ENCODE results near the gene MPPED2. TPM values are rescaled to one million over a fixed set of nuclear protein-coding genes. Genes with fewer than 3 reads are reported as not detected.

The MPPED2 gene
- total RNA-seq, 1 experiment from 2014 or later, result 3.7 TPM

- in situ Hi-C loops (cut with HindIII; ENCODE audit: low pct_unique_long_range_greater_than_20kb, low sequenced_read_pairs), result no loop called here
- no peak for DNase-seq (ENCODE audit: low read depth, low spot score)
Measured at GRCh38 chr11:30370164-30370563, 216.0 kb downstream of the MPPED2 start.

- in situ Hi-C loops (cut with HindIII; ENCODE audit: low pct_unique_long_range_greater_than_20kb, low sequenced_read_pairs), result no loop called here
- no peak for DNase-seq (ENCODE audit: low read depth, low spot score)
Measured at GRCh38 chr11:30368394-30368793, 217.8 kb downstream of the MPPED2 start.

- in situ Hi-C loops (cut with HindIII; ENCODE audit: low pct_unique_long_range_greater_than_20kb, low sequenced_read_pairs), result no loop called here
- DNase-seq (ENCODE audit: low read depth, low spot score), result no peak
Measured at GRCh38 chr11:30365793-30366517, 220.2 kb downstream of the MPPED2 start.

- in situ Hi-C loops (cut with HindIII; ENCODE audit: low pct_unique_long_range_greater_than_20kb, low sequenced_read_pairs), result no loop called here
- DNase-seq (ENCODE audit: low read depth, low spot score), result no peak
Measured at GRCh38 chr11:30364837-30365482, 221.2 kb downstream of the MPPED2 start.

- in situ Hi-C loops (cut with HindIII; ENCODE audit: low pct_unique_long_range_greater_than_20kb, low sequenced_read_pairs), result no loop called here
- DNase-seq (ENCODE audit: low read depth, low spot score), result no peak
Measured at GRCh38 chr11:30364139-30364836, 221.9 kb downstream of the MPPED2 start.

- no peak for DNase-seq (ENCODE audit: low read depth, low spot score)
- in situ Hi-C loops (cut with HindIII; ENCODE audit: low pct_unique_long_range_greater_than_20kb, low sequenced_read_pairs), result no loop called here
Measured at GRCh38 chr11:30360741-30361140, 225.4 kb downstream of the MPPED2 start.
